ENCODE results near the gene ISYNA1. TPM values are rescaled to one million over a fixed set of nuclear protein-coding genes. Genes with fewer than 3 reads are reported as not detected.

Gene ISYNA1
- total RNA-seq, 2 donors from 2014 or later, result 60.9 to 143 TPM

GRCh38 chr19:18433735-18434398, 4.1 kb downstream of the ISYNA1 start:
- Histone ChIP-seq H3K4me3 (peak overlapping the region; percentile 75), H3K9me3 (no peaks in the 10 kb centered on the region), H3K36me3 (no peaks in the 10 kb centered on the region), H3K4me1 (ENCODE audit: control insufficient read depth in 1 of 2, low read depth in 2 of 2) (peaks cover 18 to 45% of the 10 kb centered on the region in 2 donors), H3K27me3 (replicated peaks; ENCODE audit: insufficient read depth) (no peaks in the 10 kb centered on the region), H3K27ac (peak overlapping the region in 1 of 2 donors; percentile 26)
- DNase-seq (ENCODE audit: low spot score) (no peak), ATAC-seq (ENCODE audit: insufficient number of reproducible peaks, low FRiP score, low read depth) (no peak)
- no peak for TF ChIP-seq CTCF (IDR thresholded peaks at IDR 0.05)

- Histone ChIP-seq H3K36me3 (no peaks in the 10 kb centered on the region), H3K4me3 (peak overlapping the region; percentile 75), H3K4me1 (ENCODE audit: control insufficient read depth in 1 of 2, low read depth in 2 of 2) (peaks cover 13 to 44% of the 10 kb centered on the region in 2 donors), H3K9me3 (no peaks in the 10 kb centered on the region), H3K27ac (peak overlapping the region in 1 of 2 donors; percentile 38), H3K27me3 (replicated peaks; ENCODE audit: insufficient read depth) (no peaks in the 10 kb centered on the region)
- no peak for TF ChIP-seq CTCF (IDR thresholded peaks at IDR 0.05)
- ATAC-seq (ENCODE audit: insufficient number of reproducible peaks, low FRiP score, low read depth), result no peak
- no peak for DNase-seq (ENCODE audit: low spot score)
Observed at GRCh38 chr19:18433015-18433691, 4.8 kb downstream of the ISYNA1 start.

GRCh38 chr19:18432275-18433014, 5.5 kb downstream of the ISYNA1 start:
- Histone ChIP-seq H3K9me3 (no peaks in the 10 kb centered on the region), H3K27ac (no peak overlapping the region), H3K4me3 (no peak overlapping the region), H3K36me3 (no peaks in the 10 kb centered on the region), H3K4me1 (ENCODE audit: control insufficient read depth in 1 of 2, low read depth in 2 of 2) (peaks cover 13 to 42% of the 10 kb centered on the region in 2 donors), H3K27me3 (replicated peaks; ENCODE audit: insufficient read depth) (no peaks in the 10 kb centered on the region)
- TF ChIP-seq CTCF (IDR thresholded peaks at IDR 0.05), result no peak
- ATAC-seq (ENCODE audit: insufficient number of reproducible peaks, low FRiP score, low read depth) (no peak), DNase-seq (ENCODE audit: low spot score) (no peak)

- Histone ChIP-seq H3K27ac (no peak overlapping the region), H3K9me3 (no peaks in the 10 kb centered on the region), H3K27me3 (replicated peaks; ENCODE audit: insufficient read depth) (no peaks in the 10 kb centered on the region), H3K4me1 (ENCODE audit: control insufficient read depth in 1 of 2, low read depth in 2 of 2) (peaks cover 13 to 45% of the 10 kb centered on the region in 2 donors), H3K4me3 (no peak overlapping the region), H3K36me3 (no peaks in the 10 kb centered on the region)
- ATAC-seq (ENCODE audit: insufficient number of reproducible peaks, low FRiP score, low read depth) (no peak), DNase-seq (ENCODE audit: low spot score) (no peak)
- no peak for TF ChIP-seq CTCF (IDR thresholded peaks at IDR 0.05)
Observed at GRCh38 chr19:18431351-18432197, 6.4 kb downstream of the ISYNA1 start.
